Gastroesophageal sphincter (tissue), 4 donors: ENCODE measurements around the gene UBR7. TPM values are rescaled to one million over a fixed set of nuclear protein-coding genes. Genes with fewer than 3 reads are reported as not detected.

Source experiments
- ATAC-seq: fragments of 150-250 bp; one replicate; pipeline ENCODE4 v1.9.1; 2016; ENCODE audit warnings: mild to moderate bottlenecking, moderate library complexity
- H3K27ac ChIP-seq, 4 donors: fragments of 200-600 bp; sonication (generic) in 3 of 4; 1 replicate in 3 of 4; 2 replicates in 1 of 4; pipeline ENCODE4 v1.5.1; 2016 to 2019
- H3K27me3 ChIP-seq: fragments of 200-600 bp; sonication (generic); one replicate; pipeline ENCODE4 v1.5.1; 2019
- H3K36me3 ChIP-seq, 2 donors: fragments of 200-600 bp; sonication (generic); one replicate each; pipeline ENCODE4 v1.5.1; 2019; ENCODE audit warnings: control low read depth in 1 of 2
- H3K4me1 ChIP-seq, 3 donors: fragments of 200-600 bp; sonication (generic); 1 replicate in 2 of 3; 2 replicates in 1 of 3; pipeline ENCODE4 v1.5.1; 2016 to 2019; ENCODE audit warnings: control low read depth in 2 of 3
- H3K4me3 ChIP-seq, 2 donors: fragments of 200-600 bp; sonication (generic); one replicate each; pipeline ENCODE4 v1.5.1; 2019; ENCODE audit warnings: mild to moderate bottlenecking in 1 of 2, moderate library complexity in 1 of 2
- H3K9me3 ChIP-seq, 3 donors: fragments of 200-600 bp; sonication (generic); one replicate each; pipeline ENCODE4 v1.5.1; 2017 to 2019; ENCODE audit warnings: control low read depth in 2 of 3
- EP300 ChIP-seq: sonication (generic); formaldehyde crosslinking; IDR thresholded peaks from one replicate; pipeline ENCODE4 v1.6.1; 2017; ENCODE audit warnings: antibody characterized with exemption, mild to moderate bottlenecking
- POLR2A ChIP-seq, 2 donors: fragments of 450-650 bp; IDR thresholded peaks; one replicate each; pipeline ENCODE4 v1.6.1; 2017; ENCODE audit warnings: antibody characterized with exemption in 2 of 2, mild to moderate bottlenecking in 2 of 2, moderate library complexity in 1 of 2
- POLR2AphosphoS5 ChIP-seq: sonication (generic); formaldehyde crosslinking; IDR thresholded peaks from one replicate; pipeline ENCODE4 v1.6.1; 2017; ENCODE audit warnings: antibody characterized with exemption
- WGBS, 2 donors: methylation state at CpG; one replicate each; pipeline ENCODE4 v1.1.5; 2018; ENCODE audit warnings: low coverage in 1 of 2; 5-methylcytosine and 5-hydroxymethylcytosine counted together
- total RNA-seq, 4 donors: library from RNA; depleted of rRNA; stranded (reverse); fragments of >200 nt; gene quantifications; one replicate each; pipeline ENCODE4 v1.1.0, GENCODE V29; 2016
- TF ChIP-seq, protein P1 (sequence below), 4 experiments: fragments of 200-600 bp in 2 of 4; fragments of 450-650 bp in 2 of 4; sonication (generic) in 1 of 4; IDR thresholded peaks; one replicate each; pipeline ENCODE4 v1.5.1; 2017 to 2019; ENCODE audit warnings: antibody characterized with exemption in 4 of 4, mild to moderate bottlenecking in 2 of 4, moderate library complexity in 2 of 4

Gene UBR7
- total RNA-seq, 4 donors from 2014 or later: 22.6 to 37.4 (median 27.9) TPM

DNA sequence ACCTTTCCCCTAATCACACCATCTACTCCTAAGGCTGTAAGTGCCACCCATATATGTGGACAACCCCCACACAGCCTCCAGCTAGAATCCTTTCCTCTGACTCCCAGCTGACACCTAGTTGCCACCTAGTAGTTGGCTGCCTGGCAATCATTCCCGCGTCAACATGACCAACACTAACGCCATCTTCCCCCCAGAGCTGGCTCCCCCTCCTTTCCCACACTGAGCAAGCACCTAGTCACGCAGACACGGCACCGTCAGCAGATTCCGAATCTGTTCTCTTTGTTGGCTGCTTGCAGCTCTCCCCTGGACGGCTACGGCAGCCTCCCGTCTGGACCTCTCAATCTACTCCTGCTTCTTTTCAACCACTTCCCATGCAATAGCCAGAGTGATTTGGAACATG lies 27.7 kb downstream of the UBR7 start:
- Histone ChIP-seq H3K4me1 (peaks cover 0 to 15% (median 0%) of the 10 kb centered on the region in 3 donors), H3K27me3 (no peaks in the 10 kb centered on the region), H3K4me3 (no peak overlapping the region), H3K27ac (no peak overlapping the region), H3K36me3 (peaks cover 0 to 3% of the 10 kb centered on the region in 2 donors), H3K9me3 (no peaks in the 10 kb centered on the region)
- TF ChIP-seq, protein P1, sequence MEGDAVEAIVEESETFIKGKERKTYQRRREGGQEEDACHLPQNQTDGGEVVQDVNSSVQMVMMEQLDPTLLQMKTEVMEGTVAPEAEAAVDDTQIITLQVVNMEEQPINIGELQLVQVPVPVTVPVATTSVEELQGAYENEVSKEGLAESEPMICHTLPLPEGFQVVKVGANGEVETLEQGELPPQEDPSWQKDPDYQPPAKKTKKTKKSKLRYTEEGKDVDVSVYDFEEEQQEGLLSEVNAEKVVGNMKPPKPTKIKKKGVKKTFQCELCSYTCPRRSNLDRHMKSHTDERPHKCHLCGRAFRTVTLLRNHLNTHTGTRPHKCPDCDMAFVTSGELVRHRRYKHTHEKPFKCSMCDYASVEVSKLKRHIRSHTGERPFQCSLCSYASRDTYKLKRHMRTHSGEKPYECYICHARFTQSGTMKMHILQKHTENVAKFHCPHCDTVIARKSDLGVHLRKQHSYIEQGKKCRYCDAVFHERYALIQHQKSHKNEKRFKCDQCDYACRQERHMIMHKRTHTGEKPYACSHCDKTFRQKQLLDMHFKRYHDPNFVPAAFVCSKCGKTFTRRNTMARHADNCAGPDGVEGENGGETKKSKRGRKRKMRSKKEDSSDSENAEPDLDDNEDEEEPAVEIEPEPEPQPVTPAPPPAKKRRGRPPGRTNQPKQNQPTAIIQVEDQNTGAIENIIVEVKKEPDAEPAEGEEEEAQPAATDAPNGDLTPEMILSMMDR (IDR thresholded peaks at IDR 0.05): no peak
- TF ChIP-seq POLR2AphosphoS5 (no peak), POLR2A (IDR thresholded peaks at IDR 0.05) (no peak), EP300 (no peak)
- WGBS, 2 donors: 27 to 33% methylated on average over 8 to 10 of the region's 10 CpGs
- ATAC-seq: no peak

DNA sequence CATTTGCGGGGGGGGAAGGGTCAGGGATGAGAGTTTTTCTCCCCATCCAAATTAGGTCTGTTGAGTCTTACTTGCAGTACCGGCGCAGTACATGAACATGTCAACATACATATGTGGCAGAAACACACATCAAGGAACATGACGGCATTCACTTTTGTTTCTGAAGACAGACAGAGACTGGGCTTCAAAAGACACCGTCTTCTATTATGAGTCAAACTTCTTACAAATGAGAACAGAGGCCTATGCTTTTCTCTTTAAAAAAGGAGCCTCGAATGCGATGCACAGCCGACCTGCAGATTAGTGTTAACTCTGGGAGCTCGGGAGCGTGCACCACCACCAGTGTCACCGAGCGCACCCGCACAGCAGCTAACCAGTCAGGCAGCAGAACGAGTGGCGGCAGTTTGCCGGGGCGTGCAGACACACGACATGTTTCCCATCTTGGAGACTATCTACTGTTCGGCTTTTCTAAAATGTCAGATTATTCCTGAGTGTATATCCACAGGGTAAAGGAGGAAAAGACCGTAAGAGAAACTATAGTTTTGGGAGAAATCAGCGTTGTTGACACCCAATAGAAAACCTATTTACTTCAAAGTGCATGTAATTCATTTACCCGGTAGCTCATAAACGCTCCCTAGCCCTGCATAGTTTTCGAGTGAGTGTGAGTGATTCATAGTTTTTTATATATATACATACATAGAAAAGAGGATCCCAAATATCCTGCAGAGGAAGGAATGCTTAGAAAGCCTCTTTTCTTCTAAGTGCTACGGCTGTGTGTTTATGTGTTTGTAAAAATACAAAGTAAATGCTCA lies 33.0 kb downstream of the UBR7 start:
- Histone ChIP-seq H3K9me3 (no peaks in the 10 kb centered on the region), H3K27ac (no peak overlapping the region), H3K4me3 (no peak overlapping the region), H3K36me3 (peaks cover 4 to 54% of the 10 kb centered on the region in 2 donors), H3K4me1 (no peaks in the 10 kb centered on the region), H3K27me3 (no peaks in the 10 kb centered on the region)
- TF ChIP-seq POLR2AphosphoS5 (no peak), EP300 (no peak), POLR2A (IDR thresholded peaks at IDR 0.05) (no peak)
- TF ChIP-seq, protein P1 (IDR thresholded peaks at IDR 0.05): no peak
- no peak for ATAC-seq
- WGBS, 2 donors: 87 to 92% methylated on average over 10 to 15 of the region's 25 CpGs

DNA sequence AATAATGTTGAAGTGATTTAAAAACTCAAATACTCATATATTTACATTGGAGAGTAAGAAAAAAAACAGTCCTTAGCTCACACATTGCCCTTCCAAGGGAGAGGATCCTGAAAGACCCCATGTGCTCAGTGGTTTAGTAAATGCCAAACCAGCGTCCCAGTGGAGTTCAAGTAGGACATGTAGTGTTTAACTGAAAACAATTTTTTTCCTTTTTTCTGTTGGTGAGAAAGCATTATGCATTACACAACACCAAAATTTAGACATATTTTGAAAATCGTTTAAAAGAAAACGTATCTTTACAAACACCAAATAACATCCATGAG lies 33.6 kb downstream of the UBR7 start:
- WGBS, 2 donors: 84 to 87% methylated on average over 3 of the region's 3 CpGs
- no peaks in the 10 kb centered on the region for H3K4me1 ChIP-seq
- H3K27me3 ChIP-seq: no peaks in the 10 kb centered on the region
- no peak overlapping the region for H3K4me3 ChIP-seq
- no peaks in the 10 kb centered on the region for H3K9me3 ChIP-seq
- TF ChIP-seq POLR2A (IDR thresholded peaks at IDR 0.05) (no peak), POLR2AphosphoS5 (no peak), EP300 (no peak)
- TF ChIP-seq, protein P1 (IDR thresholded peaks at IDR 0.05): no peak
- peaks cover 8 to 59% of the 10 kb centered on the region in 2 donors for H3K36me3 ChIP-seq
- H3K27ac ChIP-seq: no peak overlapping the region
- ATAC-seq: no peak

DNA sequence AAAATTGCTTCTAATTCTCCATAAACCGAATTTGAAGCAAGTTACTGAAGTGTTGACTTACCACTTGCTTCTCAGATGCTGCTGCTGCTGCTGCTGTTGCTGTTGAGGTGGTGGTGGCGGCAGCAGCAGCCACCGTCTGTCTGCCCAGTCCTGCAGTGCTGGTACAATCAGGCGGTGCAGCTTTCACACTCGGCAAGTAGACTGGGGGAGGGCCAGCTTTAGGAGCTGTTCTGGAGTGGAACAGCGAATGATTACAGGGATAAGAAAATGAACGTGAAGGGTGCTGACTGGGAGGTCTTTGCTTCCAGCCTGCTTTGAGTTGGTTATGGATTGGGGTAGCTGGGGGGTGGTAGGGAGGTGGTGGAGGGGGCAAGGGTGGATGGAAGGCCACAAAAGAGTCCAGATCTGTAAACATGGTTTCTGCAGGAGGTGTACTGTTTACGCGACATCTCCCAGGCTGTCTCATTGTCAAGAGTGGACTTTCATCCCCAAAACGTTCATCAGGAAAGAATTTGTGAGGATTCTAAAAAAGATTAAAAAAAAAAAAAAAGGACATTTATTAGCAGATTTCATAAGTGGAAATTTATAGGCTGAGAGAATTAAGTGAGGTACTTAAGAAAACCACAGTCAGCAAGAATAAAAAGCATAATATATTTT lies 38.8 kb downstream of the UBR7 start:
- H3K4me1 ChIP-seq: no peaks in the 10 kb centered on the region
- no peaks in the 10 kb centered on the region for H3K27me3 ChIP-seq
- no peak overlapping the region for H3K4me3 ChIP-seq
- H3K36me3 ChIP-seq: peaks cover 11 to 98% of the 10 kb centered on the region in 2 donors
- no peak for ATAC-seq
- H3K9me3 ChIP-seq: no peaks in the 10 kb centered on the region
- H3K27ac ChIP-seq: no peak overlapping the region
- TF ChIP-seq POLR2AphosphoS5 (no peak), POLR2A (IDR thresholded peaks at IDR 0.05) (no peak), EP300 (no peak)
- TF ChIP-seq, protein P1 (IDR thresholded peaks at IDR 0.05): no peak
- WGBS, 2 donors: 79 to 80% methylated on average over 2 to 9 of the region's 10 CpGs

DNA sequence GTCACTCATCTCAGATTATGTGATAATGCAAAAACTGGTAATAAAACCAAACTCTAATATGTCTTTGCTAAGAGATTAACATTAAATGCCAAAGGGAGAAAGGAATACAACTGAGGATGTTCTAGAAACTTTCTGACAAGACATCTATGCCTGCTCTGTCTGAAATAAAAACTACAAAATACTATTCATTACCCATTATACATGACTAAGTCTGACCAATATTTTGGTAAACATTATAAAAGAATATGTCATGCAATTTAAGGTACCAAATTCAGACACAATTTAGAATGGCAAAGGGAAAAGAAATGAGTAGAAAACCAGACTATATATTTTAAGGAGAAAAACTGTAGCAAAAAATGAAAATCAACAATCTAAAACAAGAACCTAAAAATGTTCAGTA lies 39.5 kb downstream of the UBR7 start:
- H3K9me3 ChIP-seq: no peaks in the 10 kb centered on the region
- peaks cover 11 to 98% of the 10 kb centered on the region in 2 donors for H3K36me3 ChIP-seq
- no peak overlapping the region for H3K4me3 ChIP-seq
- no peak overlapping the region for H3K27ac ChIP-seq
- no peaks in the 10 kb centered on the region for H3K27me3 ChIP-seq
- ATAC-seq: no peak
- TF ChIP-seq EP300 (no peak), POLR2A (IDR thresholded peaks at IDR 0.05) (no peak), POLR2AphosphoS5 (no peak)
- TF ChIP-seq, protein P1 (IDR thresholded peaks at IDR 0.05): no peak
- no peaks in the 10 kb centered on the region for H3K4me1 ChIP-seq
